ENCODE measurements around the gene TADA2B. TPM values are rescaled to one million over a fixed set of nuclear protein-coding genes. Genes with fewer than 3 reads are reported as not detected.

TADA2B gene
- total RNA-seq, 1 experiment from 2014 or later = 14.3 TPM

- Mint-ChIP-seq H3K9me3 (no peaks in the 10 kb centered on the region), H3K4me3 (no peak overlapping the region), H3K27ac (no peak overlapping the region), H3K27me3 (ENCODE audit: low read depth) (no peaks in the 10 kb centered on the region), H3K4me1 (peaks cover 13% of the 10 kb centered on the region), H3K36me3 (peaks cover 46% of the 10 kb centered on the region)
- TF ChIP-seq CREM (CRISPR knock-in tag; IDR thresholded peaks at IDR 0.05) (no peak), NR2C2 (CRISPR knock-in tag; IDR thresholded peaks at IDR 0.05) (no peak), ATF1 (CRISPR knock-in tag; IDR thresholded peaks at IDR 0.05) (no peak), ZNF416 (CRISPR knock-in tag; IDR thresholded peaks at IDR 0.05) (no peak), NR3C1 (CRISPR knock-in tag; conservative IDR thresholded peaks at IDR 0.05; ENCODE audit: low read depth) (no peak), GABPB1 (CRISPR knock-in tag; IDR thresholded peaks at IDR 0.05) (no peak), ZSCAN18 (CRISPR knock-in tag; IDR thresholded peaks at IDR 0.05) (no peak), MLX (CRISPR knock-in tag; IDR thresholded peaks at IDR 0.05) (no peak), HMGA2 (CRISPR knock-in tag; IDR thresholded peaks at IDR 0.05) (no peak), STAT6 (CRISPR knock-in tag; conservative IDR thresholded peaks at IDR 0.05; ENCODE audit: low read depth) (no peak), ZNF121 (CRISPR knock-in tag; IDR thresholded peaks at IDR 0.05) (no peak), CBFB (CRISPR knock-in tag; IDR thresholded peaks at IDR 0.05; ENCODE audit: low read depth) (no peak), ZNF423 (CRISPR knock-in tag; IDR thresholded peaks at IDR 0.05) (no peak), E2F5 (CRISPR knock-in tag; IDR thresholded peaks at IDR 0.05) (no peak), SMAD4 (CRISPR knock-in tag; IDR thresholded peaks at IDR 0.05) (no peak), ZNF671 (CRISPR knock-in tag; IDR thresholded peaks at IDR 0.05) (no peak), NFE2L1 (CRISPR knock-in tag; IDR thresholded peaks at IDR 0.05) (no peak)
- ATAC-seq = no peak
- ChIA-PET POLR2A (no interaction called here), CTCF (interaction anchor here (1.2 to 1.3 kb wide), 2 partner anchors 13 to 38 kb away, joined by 3 to 5 read pairs; partner anchors contain the start of genes GRPEL1 and TADA2B)
- DNase-seq (ENCODE audit: low spot score) = no peak
Measured at GRCh38 chr4:7029921-7030320, 13.3 kb upstream of the TADA2B start.

GRCh38 chr4:7030856-7031255 is 12.3 kb upstream of the TADA2B start:
- no peak for DNase-seq (ENCODE audit: low spot score)
- Mint-ChIP-seq H3K4me1 (peaks cover 5% of the 10 kb centered on the region), H3K4me3 (no peak overlapping the region), H3K27me3 (ENCODE audit: low read depth) (no peaks in the 10 kb centered on the region), H3K36me3 (peaks cover 46% of the 10 kb centered on the region), H3K27ac (no peak overlapping the region), H3K9me3 (no peaks in the 10 kb centered on the region)
- ChIA-PET POLR2A (no interaction called here), CTCF (interaction anchor here (1.3 kb wide), 1 partner anchor 12 kb away, joined by 5 read pairs; the partner anchor contains the start of gene TADA2B)
- no peak for ATAC-seq
- TF ChIP-seq SMAD4 (CRISPR knock-in tag; IDR thresholded peaks at IDR 0.05) (no peak), USF1 (CRISPR knock-in tag; IDR thresholded peaks at IDR 0.05) (no peak), NFYB (CRISPR knock-in tag; conservative IDR thresholded peaks at IDR 0.05; ENCODE audit: low read depth) (no peak), ATF1 (CRISPR knock-in tag; IDR thresholded peaks at IDR 0.05) (no peak), NR1H2 (CRISPR knock-in tag; IDR thresholded peaks at IDR 0.05) (no peak), ZNF416 (CRISPR knock-in tag; IDR thresholded peaks at IDR 0.05) (no peak), ZMAT4 (CRISPR knock-in tag; IDR thresholded peaks at IDR 0.05) (no peak), ARID4B (CRISPR knock-in tag; IDR thresholded peaks at IDR 0.05; ENCODE audit: borderline replicate concordance) (no peak)

Measured in WTC11 (cell line).